ENCODE results near the gene TSEN54.
A peak's percentile ranks its signal among the peaks of the same experiment; 100 is the strongest.
"Not testable (repeated sequence)": the region's sequence is repeated elsewhere in the genome, so short reads cannot be mapped to it uniquely, and the experiment has no call there.

The TSEN54 gene

GRCh38 chr17:75518983-75519537 is 2.7 kb downstream of the TSEN54 start:
- TF ChIP-seq CTCF (IDR thresholded peaks at IDR 0.05; ENCODE audit: insufficient read depth, low read depth, low read length, missing control alignments) = no peak
- DNase-seq (ENCODE audit: low read depth) = no peak
- no peak overlapping the region for H3K4me3 ChIP-seq (ENCODE audit: low read depth, low read length)

GRCh38 chr17:75520413-75520812 is 4.1 kb downstream of the TSEN54 start:
- DNase-seq (ENCODE audit: low read depth); H3K4me3 ChIP-seq (ENCODE audit: low read depth, low read length): not testable (repeated sequence)

- no peak for TF ChIP-seq CTCF (IDR thresholded peaks at IDR 0.05; ENCODE audit: insufficient read depth, low read depth, low read length, missing control alignments)
- no peak overlapping the region for H3K4me3 ChIP-seq (ENCODE audit: low read depth, low read length)
- no peak for DNase-seq (ENCODE audit: low read depth)
These were observed 5.0 kb downstream of the TSEN54 start for GRCh38 chr17:75521290-75521689.

GRCh38 chr17:75521951-75522727 is 5.8 kb downstream of the TSEN54 start:
- no peak overlapping the region for H3K4me3 ChIP-seq (ENCODE audit: low read depth, low read length)
- DNase-seq (ENCODE audit: low read depth) = no peak
- no peak for TF ChIP-seq CTCF (IDR thresholded peaks at IDR 0.05; ENCODE audit: insufficient read depth, low read depth, low read length, missing control alignments)

GRCh38 chr17:75523647-75524046 is 7.3 kb downstream of the TSEN54 start:
- H3K4me3 ChIP-seq (ENCODE audit: low read depth, low read length) = no peak overlapping the region
- TF ChIP-seq CTCF (IDR thresholded peaks at IDR 0.05; ENCODE audit: insufficient read depth, low read depth, low read length, missing control alignments) = no peak
- DNase-seq (ENCODE audit: low read depth) = no peak

GRCh38 chr17:75524269-75524969 is 8.1 kb downstream of the TSEN54 start:
- DNase-seq (ENCODE audit: low read depth) = no peak
- no peak overlapping the region for H3K4me3 ChIP-seq (ENCODE audit: low read depth, low read length)
- TF ChIP-seq CTCF (IDR thresholded peaks at IDR 0.05; ENCODE audit: insufficient read depth, low read depth, low read length, missing control alignments) = no peak

GRCh38 chr17:75524970-75525805 is 8.9 kb downstream of the TSEN54 start, which contains the start of gene LLGL2:
LLGL2 (plus strand) TSS chr17:75525697; CDS start chr17:75543427, 17,730 bp downstream.
- peak; percentile 34 for TF ChIP-seq CTCF (IDR thresholded peaks at IDR 0.05; ENCODE audit: insufficient read depth, low read depth, low read length, missing control alignments)
- H3K4me3 ChIP-seq (ENCODE audit: low read depth, low read length) = peak within 1 kb of the TSS; percentile 63
- peak; percentile 84 for DNase-seq (ENCODE audit: low read depth)
